ENCODE measurements around the gene KLC4.
A peak's percentile ranks its signal among the peaks of the same experiment; 100 is the strongest.

The KLC4 gene

GRCh38 chr6:43020847-43021246 is 38.6 kb upstream of the KLC4 start:
- Histone ChIP-seq H3K27me3 (ENCODE audit: control insufficient read depth, insufficient read depth, low read length) (no peaks in the 10 kb centered on the region), H3K4me1 (ENCODE audit: control insufficient read depth, low read depth, low read length) (no peaks in the 10 kb centered on the region), H3K27ac (ENCODE audit: low read length) (peak overlapping the region; percentile 50), H3K4me3 (ENCODE audit: low read length) (peak overlapping the region; percentile 97), H3K36me3 (ENCODE audit: control insufficient read depth, low read depth, low read length) (peaks cover 35% of the 10 kb centered on the region), H3K9me3 (ENCODE audit: control insufficient read depth, low read depth, low read length) (no peaks in the 10 kb centered on the region), H3K9ac (ENCODE audit: low read length) (peak overlapping the region; percentile 70)

- H3K27me3 ChIP-seq (ENCODE audit: control insufficient read depth, insufficient read depth, low read length), result no peaks in the 10 kb centered on the region
- no peaks in the 10 kb centered on the region for H3K9me3 ChIP-seq (ENCODE audit: control insufficient read depth, low read depth, low read length)
- H3K36me3 ChIP-seq (ENCODE audit: control insufficient read depth, low read depth, low read length), result peaks cover 41% of the 10 kb centered on the region
- H3K4me1 ChIP-seq (ENCODE audit: control insufficient read depth, low read depth, low read length), result no peaks in the 10 kb centered on the region
- peak within 1 kb of the TSS; percentile 82 for H3K27ac ChIP-seq (ENCODE audit: low read length)
- peak within 1 kb of the TSS; percentile 97 for H3K4me3 ChIP-seq (ENCODE audit: low read length)
- H3K9ac ChIP-seq (ENCODE audit: low read length), result peak within 1 kb of the TSS; percentile 90
Observed at GRCh38 chr6:43021270-43022047, 38.0 kb upstream of the KLC4 start, which contains the start of gene RRP36. TSS of gene RRP36 (plus strand) at chr6:43021623. CDS start at chr6:43021655, 32 bp downstream.

- Histone ChIP-seq H3K4me1 (ENCODE audit: control insufficient read depth, low read depth, low read length) (no peaks in the 10 kb centered on the region), H3K36me3 (ENCODE audit: control insufficient read depth, low read depth, low read length) (peaks cover 50% of the 10 kb centered on the region), H3K27ac (ENCODE audit: low read length) (no peak overlapping the region), H3K9ac (ENCODE audit: low read length) (no peak overlapping the region), H3K27me3 (ENCODE audit: control insufficient read depth, insufficient read depth, low read length) (no peaks in the 10 kb centered on the region), H3K9me3 (ENCODE audit: control insufficient read depth, low read depth, low read length) (no peaks in the 10 kb centered on the region), H3K4me3 (ENCODE audit: low read length) (no peak overlapping the region)
Observed at GRCh38 chr6:43024436-43024835, 35.0 kb upstream of the KLC4 start.

- H3K27ac ChIP-seq (ENCODE audit: low read length), result no peak overlapping the region
- peaks cover 54% of the 10 kb centered on the region for H3K36me3 ChIP-seq (ENCODE audit: control insufficient read depth, low read depth, low read length)
- H3K4me1 ChIP-seq (ENCODE audit: control insufficient read depth, low read depth, low read length), result no peaks in the 10 kb centered on the region
- H3K9ac ChIP-seq (ENCODE audit: low read length), result no peak overlapping the region
- no peak overlapping the region for H3K4me3 ChIP-seq (ENCODE audit: low read length)
- H3K9me3 ChIP-seq (ENCODE audit: control insufficient read depth, low read depth, low read length), result no peaks in the 10 kb centered on the region
- no peaks in the 10 kb centered on the region for H3K27me3 ChIP-seq (ENCODE audit: control insufficient read depth, insufficient read depth, low read length)
Observed at GRCh38 chr6:43026365-43026764, 33.1 kb upstream of the KLC4 start.

- no peaks in the 10 kb centered on the region for H3K4me1 ChIP-seq (ENCODE audit: control insufficient read depth, low read depth, low read length)
- H3K4me3 ChIP-seq (ENCODE audit: low read length), result no peak overlapping the region
- no peaks in the 10 kb centered on the region for H3K27me3 ChIP-seq (ENCODE audit: control insufficient read depth, insufficient read depth, low read length)
- peaks cover 63% of the 10 kb centered on the region for H3K36me3 ChIP-seq (ENCODE audit: control insufficient read depth, low read depth, low read length)
- no peak overlapping the region for H3K9ac ChIP-seq (ENCODE audit: low read length)
- H3K27ac ChIP-seq (ENCODE audit: low read length), result no peak overlapping the region
- H3K9me3 ChIP-seq (ENCODE audit: control insufficient read depth, low read depth, low read length), result no peaks in the 10 kb centered on the region
Observed at GRCh38 chr6:43029120-43029519, 30.3 kb upstream of the KLC4 start.

- H3K4me3 ChIP-seq (ENCODE audit: low read length), result no peak overlapping the region
- peaks cover 44% of the 10 kb centered on the region for H3K36me3 ChIP-seq (ENCODE audit: control insufficient read depth, low read depth, low read length)
- no peaks in the 10 kb centered on the region for H3K9me3 ChIP-seq (ENCODE audit: control insufficient read depth, low read depth, low read length)
- H3K27me3 ChIP-seq (ENCODE audit: control insufficient read depth, insufficient read depth, low read length), result no peaks in the 10 kb centered on the region
- no peaks in the 10 kb centered on the region for H3K4me1 ChIP-seq (ENCODE audit: control insufficient read depth, low read depth, low read length)
- H3K27ac ChIP-seq (ENCODE audit: low read length), result no peak overlapping the region
- H3K9ac ChIP-seq (ENCODE audit: low read length), result no peak overlapping the region
Observed at GRCh38 chr6:43032326-43032725, 27.1 kb upstream of the KLC4 start.

- Histone ChIP-seq H3K4me1 (ENCODE audit: control insufficient read depth, low read depth, low read length) (no peaks in the 10 kb centered on the region), H3K36me3 (ENCODE audit: control insufficient read depth, low read depth, low read length) (peaks cover 41% of the 10 kb centered on the region), H3K9ac (ENCODE audit: low read length) (no peak overlapping the region), H3K4me3 (ENCODE audit: low read length) (no peak overlapping the region), H3K27ac (ENCODE audit: low read length) (no peak overlapping the region), H3K9me3 (ENCODE audit: control insufficient read depth, low read depth, low read length) (no peaks in the 10 kb centered on the region), H3K27me3 (ENCODE audit: control insufficient read depth, insufficient read depth, low read length) (no peaks in the 10 kb centered on the region)
Observed at GRCh38 chr6:43033496-43034189, 25.8 kb upstream of the KLC4 start.

- peaks cover 38% of the 10 kb centered on the region for H3K36me3 ChIP-seq (ENCODE audit: control insufficient read depth, low read depth, low read length)
- no peaks in the 10 kb centered on the region for H3K27me3 ChIP-seq (ENCODE audit: control insufficient read depth, insufficient read depth, low read length)
- H3K27ac ChIP-seq (ENCODE audit: low read length), result no peak overlapping the region
- H3K4me1 ChIP-seq (ENCODE audit: control insufficient read depth, low read depth, low read length), result no peaks in the 10 kb centered on the region
- H3K4me3 ChIP-seq (ENCODE audit: low read length), result no peak overlapping the region
- H3K9ac ChIP-seq (ENCODE audit: low read length), result no peak overlapping the region
- H3K9me3 ChIP-seq (ENCODE audit: control insufficient read depth, low read depth, low read length), result no peaks in the 10 kb centered on the region
Observed at GRCh38 chr6:43034190-43034525, 25.3 kb upstream of the KLC4 start.

GRCh38 chr6:43035495-43036194 is 23.8 kb upstream of the KLC4 start:
- Histone ChIP-seq H3K4me1 (ENCODE audit: control insufficient read depth, low read depth, low read length) (no peaks in the 10 kb centered on the region), H3K9ac (ENCODE audit: low read length) (no peak overlapping the region), H3K9me3 (ENCODE audit: control insufficient read depth, low read depth, low read length) (no peaks in the 10 kb centered on the region), H3K36me3 (ENCODE audit: control insufficient read depth, low read depth, low read length) (peaks cover 28% of the 10 kb centered on the region), H3K27ac (ENCODE audit: low read length) (no peak overlapping the region), H3K27me3 (ENCODE audit: control insufficient read depth, insufficient read depth, low read length) (no peaks in the 10 kb centered on the region), H3K4me3 (ENCODE audit: low read length) (no peak overlapping the region)

GRCh38 chr6:43036712-43037111 is 22.7 kb upstream of the KLC4 start:
- H3K27ac ChIP-seq (ENCODE audit: low read length), result no peak overlapping the region
- H3K9ac ChIP-seq (ENCODE audit: low read length), result no peak overlapping the region
- no peak overlapping the region for H3K4me3 ChIP-seq (ENCODE audit: low read length)
- H3K36me3 ChIP-seq (ENCODE audit: control insufficient read depth, low read depth, low read length), result peaks cover 31% of the 10 kb centered on the region
- no peaks in the 10 kb centered on the region for H3K27me3 ChIP-seq (ENCODE audit: control insufficient read depth, insufficient read depth, low read length)
- H3K9me3 ChIP-seq (ENCODE audit: control insufficient read depth, low read depth, low read length), result no peaks in the 10 kb centered on the region
- H3K4me1 ChIP-seq (ENCODE audit: control insufficient read depth, low read depth, low read length), result no peaks in the 10 kb centered on the region

GRCh38 chr6:43037197-43037596 is 22.2 kb upstream of the KLC4 start:
- Histone ChIP-seq H3K9me3 (ENCODE audit: control insufficient read depth, low read depth, low read length) (no peaks in the 10 kb centered on the region), H3K27ac (ENCODE audit: low read length) (no peak overlapping the region), H3K4me3 (ENCODE audit: low read length) (no peak overlapping the region), H3K9ac (ENCODE audit: low read length) (no peak overlapping the region), H3K36me3 (ENCODE audit: control insufficient read depth, low read depth, low read length) (peaks cover 26% of the 10 kb centered on the region), H3K4me1 (ENCODE audit: control insufficient read depth, low read depth, low read length) (no peaks in the 10 kb centered on the region), H3K27me3 (ENCODE audit: control insufficient read depth, insufficient read depth, low read length) (no peaks in the 10 kb centered on the region)
